H1 (cell line): ENCODE data around the gene PEX26. TPM values are rescaled to one million over a fixed set of nuclear protein-coding genes. Genes with fewer than 3 reads are reported as not detected.
"Not testable (repeated sequence)": the region's sequence is repeated elsewhere in the genome, so short reads cannot be mapped to it uniquely, and the experiment has no call there.

Source experiments
- CTCF ChIA-PET: fragments of 300-600 bp; sonication (Branson Sonifier 250); formaldehyde crosslinking; loops from one replicate; lab custom pipeline; 2021; ENCODE audit not compliant: partially characterized antibody; lab: Charles Lee
- POLR2A ChIA-PET: fragments of 300-600 bp; sonication (Branson Sonifier 250); formaldehyde crosslinking; loops from one replicate; lab custom pipeline; 2021; ENCODE audit warnings: inconsistent platforms; ENCODE audit not compliant: partially characterized antibody; lab: Charles Lee
- DNase-seq, 2 experiments: peaks; one replicate each; pipeline versions ENCODE4 v3.0.0 to v3.0.0-alpha.2; 2010 to 2022; ENCODE audit warnings: low spot score in 2 of 2, low read depth in 1 of 2, mixed read lengths in 1 of 2
- FAIRE-seq: peaks from 2 replicates; lab custom pipeline; 2011; peaks lifted over from hg19 to GRCh38; lab: Jason Lieb, UNC
- H2AFZ ChIP-seq: 2 replicates; pipeline ENCODE4 v1.8.1; 2012; ENCODE audit warnings: low read length, inconsistent platforms
- H2AK5ac ChIP-seq: 2 replicates; pipeline ENCODE4 v1.6.1; 2013; ENCODE audit warnings: low read depth, low read length
- H2BK120ac ChIP-seq: replicated peaks from 2 replicates; pipeline ENCODE3; 2013; ENCODE audit warnings: low read depth, low read length, inconsistent platforms
- H2BK12ac ChIP-seq: 2 replicates; pipeline ENCODE4 v1.6.1; 2013; ENCODE audit warnings: low read depth, low read length
- H2BK15ac ChIP-seq: 2 replicates; pipeline ENCODE4 v1.6.1; 2013; ENCODE audit warnings: low read length
- H2BK20ac ChIP-seq: 2 replicates; pipeline ENCODE4 v1.6.1; 2013; ENCODE audit warnings: low read length
- H2BK5ac ChIP-seq: 2 replicates; pipeline ENCODE4 v1.6.1; 2013; ENCODE audit warnings: low read depth, low read length
- H3K14ac ChIP-seq: 2 replicates; pipeline ENCODE4 v1.6.1; 2013; ENCODE audit warnings: inconsistent platforms; ENCODE audit not compliant: insufficient read length
- H3K18ac ChIP-seq: 2 replicates; pipeline ENCODE4 v1.6.1; 2013; ENCODE audit warnings: low read length; ENCODE audit errors: extremely low read depth
- H3K23ac ChIP-seq: 2 replicates; pipeline ENCODE4 v1.6.1; 2013; ENCODE audit warnings: inconsistent platforms; ENCODE audit not compliant: insufficient read length
- H3K23me2 ChIP-seq: 2 replicates; pipeline ENCODE4 v1.6.1; 2013; ENCODE audit warnings: low read depth, low read length
- H3K27ac ChIP-seq: 2 replicates; pipeline ENCODE4 v1.6.1; 2011; ENCODE audit warnings: low read depth, low read length, inconsistent platforms
- H3K27me3 ChIP-seq, 4 experiments: replicated peaks in 1 of 4; 1 replicate in 1 of 4; 2 replicates in 3 of 4; pipeline versions ENCODE4 v1.6.1 to v1.8.1; 2011 to 2013; ENCODE audit warnings: low read length in 3 of 4, mild to moderate bottlenecking in 3 of 4, inconsistent platforms in 2 of 4, mixed read lengths in 2 of 4, moderate library complexity in 1 of 4; ENCODE audit not compliant: control insufficient read depth in 3 of 4, insufficient read depth in 3 of 4; ENCODE audit errors: extremely low read depth in 1 of 4
- H3K36me3 ChIP-seq, 4 experiments: 2 replicates each; pipeline versions ENCODE4 v1.6.1 to v1.8.1; 2011 to 2013; ENCODE audit warnings: mild to moderate bottlenecking in 4 of 4, low read length in 3 of 4, moderate library complexity in 2 of 4, control low read depth in 1 of 4, inconsistent platforms in 1 of 4; ENCODE audit not compliant: insufficient read depth in 4 of 4, control insufficient read depth in 2 of 4
- H3K4ac ChIP-seq: replicated peaks from 2 replicates; pipeline ENCODE3; 2013; ENCODE audit warnings: low read length, low read depth, mixed read lengths, inconsistent platforms; ENCODE audit not compliant: insufficient read length
- H3K4me1 ChIP-seq, 4 experiments: replicated peaks in 1 of 4; 1 replicate in 1 of 4; 2 replicates in 3 of 4; pipeline versions ENCODE4 v1.6.1 to v1.8.1; 2011 to 2013; ENCODE audit warnings: low read length in 3 of 4, inconsistent platforms in 2 of 4, mixed read lengths in 1 of 4; ENCODE audit not compliant: insufficient read depth in 4 of 4, control insufficient read depth in 3 of 4
- H3K4me2 ChIP-seq, 2 experiments: 2 replicates each; pipeline versions ENCODE4 v1.6.1 to v1.8.1; 2011 to 2013; ENCODE audit warnings: low read depth in 2 of 2, low read length in 2 of 2, control low read depth in 1 of 2, inconsistent platforms in 1 of 2, mild to moderate bottlenecking in 1 of 2; ENCODE audit not compliant: insufficient read depth in 1 of 2
- H3K4me3 ChIP-seq, 4 experiments: fragments of 200-600, 300-600 bp in 1 of 4; sonication (generic), shearing (Covaris generic), sonication (Bioruptor Twin) in 1 of 4; 2 replicates each; pipeline versions ENCODE4 v1.5.1 to v1.8.1; 2011 to 2016; ENCODE audit warnings: low read length in 4 of 4, low read depth in 3 of 4, control low read depth in 2 of 4, inconsistent platforms in 2 of 4, mild to moderate bottlenecking in 2 of 4, mixed read lengths in 1 of 4, moderate library complexity in 1 of 4; ENCODE audit not compliant: insufficient read depth in 2 of 4; ENCODE audit errors: extremely low read depth in 1 of 4
- H3K56ac ChIP-seq: replicated peaks from 2 replicates; pipeline ENCODE3; 2013; ENCODE audit warnings: low read depth, mild to moderate bottlenecking, mixed read lengths, low read length, inconsistent platforms; ENCODE audit not compliant: insufficient read length
- H3K79me1 ChIP-seq: 2 replicates; pipeline ENCODE4 v1.6.1; 2013; ENCODE audit warnings: low read depth, low read length, control low read depth
- H3K79me2 ChIP-seq, 2 experiments: 2 replicates each; pipeline versions ENCODE4 v1.6.1 to v1.8.1; 2012 to 2013; ENCODE audit warnings: low read length in 2 of 2, mild to moderate bottlenecking in 2 of 2, inconsistent platforms in 1 of 2; ENCODE audit not compliant: insufficient read depth in 2 of 2, control insufficient read depth in 1 of 2
- H3K9ac ChIP-seq, 4 experiments: replicated peaks in 1 of 4; 1 replicate in 1 of 4; 2 replicates in 3 of 4; pipeline versions ENCODE4 v1.6.1 to v1.8.1; 2011 to 2013; ENCODE audit warnings: low read depth in 3 of 4, low read length in 3 of 4, control low read depth in 2 of 4, mild to moderate bottlenecking in 2 of 4, moderate library complexity in 2 of 4, inconsistent platforms in 1 of 4; ENCODE audit errors: extremely low read depth in 1 of 4
- H3K9me3 ChIP-seq, 2 experiments: 2 replicates each; pipeline versions ENCODE4 v1.6.1 to v1.8.1; 2012 to 2013; ENCODE audit warnings: mild to moderate bottlenecking in 2 of 2, moderate library complexity in 2 of 2, control low read depth in 1 of 2, inconsistent platforms in 1 of 2, low read depth in 1 of 2, low read length in 1 of 2, mixed read lengths in 1 of 2; ENCODE audit not compliant: insufficient read depth in 2 of 2
- H4K20me1 ChIP-seq, 2 experiments: replicated peaks in 1 of 2; 2 replicates each; pipeline versions ENCODE3 to v1.8.1; 2011 to 2013; ENCODE audit warnings: inconsistent platforms in 2 of 2, low read length in 2 of 2, mild to moderate bottlenecking in 1 of 2; ENCODE audit not compliant: insufficient read depth in 2 of 2, control insufficient read depth in 1 of 2
- H4K5ac ChIP-seq: 2 replicates; pipeline ENCODE4 v1.6.1; 2013; ENCODE audit warnings: low read length, low read depth, mixed read lengths, inconsistent platforms; ENCODE audit not compliant: insufficient read length
- H4K8ac ChIP-seq: 2 replicates; pipeline ENCODE4 v1.8.0; 2013; ENCODE audit warnings: mild to moderate bottlenecking, moderate library complexity, low read length, inconsistent platforms; ENCODE audit not compliant: insufficient read depth; ENCODE audit errors: extremely low read depth
- H4K91ac ChIP-seq: replicated peaks from 2 replicates; pipeline ENCODE3; 2013; ENCODE audit warnings: low read length, mixed read lengths, inconsistent platforms; ENCODE audit not compliant: insufficient read length
- whole genome bisulfite sequencing, 2 experiments: shearing (Covaris generic) in 1 of 2; methylation state at CpG; one replicate each; pipeline versions ENCODE4 v1.1.6 to v1.1.7; 2013 to 2015; ENCODE audit warnings: low lambda C conversion rate in 2 of 2, mixed read lengths in 2 of 2, inconsistent platforms in 1 of 2, low coverage in 1 of 2, missing lambda C conversion rate in 1 of 2; ENCODE audit not compliant: insufficient replicate concordance in 2 of 2, insufficient coverage in 1 of 2, insufficient read length in 1 of 2; ENCODE audit errors: extremely low coverage in 1 of 2, missing lambda C conversion rate in 1 of 2; 5-methylcytosine and 5-hydroxymethylcytosine counted together
- polyA plus RNA-seq, 7 experiments: library from polyadenylated mRNA; depleted of rRNA in 3 of 7; stranded (reverse) in 5 of 7; unstranded in 2 of 7; fragments of >200 nt in 5 of 7; fragments of 200-250 nt in 2 of 7; gene quantifications; 1 replicate in 5 of 7; 2 replicates in 1 of 7; 4 replicates in 1 of 7; pipeline versions ENCODE4 v1.2.1 to v1.2.3, GENCODE V29; 2011 to 2013; ENCODE audit warnings: missing spikeins in 2 of 7, mixed read lengths in 2 of 7
- total RNA-seq: library from RNA; stranded (reverse); fragmentation: NEBNext Ultra II Directional; extraction: Animal tissue kit (Norgen Biotek cat#: 25700); gene quantifications from 2 replicates; pipeline ENCODE4 v1.2.1, GENCODE V29; 2021

Gene PEX26
- total and polyA plus RNA-seq, 2 of the 8 experiments (the other 6 are each of a cell fraction or from before 2014, with no cell fraction given), result 33.1 to 49.0 TPM

DNA sequence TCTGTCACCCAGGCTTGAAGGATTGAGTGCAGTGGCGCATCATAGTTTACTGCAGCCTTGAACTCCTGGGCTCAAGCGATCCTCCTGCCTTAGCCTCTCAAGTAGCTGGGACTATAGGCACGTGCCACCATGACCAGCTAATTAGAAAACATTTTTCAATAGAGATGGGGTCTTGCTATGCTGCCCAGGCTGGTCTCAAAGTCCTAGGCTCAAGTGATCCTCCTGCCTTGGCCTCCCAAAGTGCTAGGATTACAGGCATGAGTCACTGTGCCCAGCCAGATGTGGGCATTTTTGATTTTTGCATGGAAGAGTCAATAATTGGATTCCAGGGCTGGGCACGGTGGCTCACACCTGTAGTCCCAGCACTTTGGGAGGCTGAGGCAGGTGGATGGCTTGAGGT, 3.9 kb upstream of the PEX26 start:
- not testable (repeated sequence) for H4K91ac ChIP-seq, H2BK15ac ChIP-seq, H3K27ac ChIP-seq, H2BK12ac ChIP-seq, DNase-seq, H3K4me3 ChIP-seq, H4K5ac ChIP-seq, H3K27me3 ChIP-seq, H3K23ac ChIP-seq, H3K9me3 ChIP-seq, H4K8ac ChIP-seq, H4K20me1 ChIP-seq, H3K9ac ChIP-seq, H2BK20ac ChIP-seq, H3K18ac ChIP-seq, H2BK5ac ChIP-seq, H3K4me1 ChIP-seq, H3K14ac ChIP-seq, H3K23me2 ChIP-seq, H3K79me2 ChIP-seq, FAIRE-seq, H3K36me3 ChIP-seq, H3K4me2 ChIP-seq, H2BK120ac ChIP-seq, H3K56ac ChIP-seq, H3K79me1 ChIP-seq, H2AFZ ChIP-seq, H2AK5ac ChIP-seq, H3K4ac ChIP-seq
- ChIA-PET POLR2A (interaction anchor here (0.5 kb wide), 1 partner anchor 306 kb away, joined by 3 read pairs; no protein-coding TSS in a partner anchor), CTCF (interaction anchor here (1.0 to 11.5 kb wide), 10 partner anchors 10 to 287 kb away, joined by 3 to 163 read pairs (median 20); no protein-coding TSS in a partner anchor)
- 90% methylated on average over 4 of the region's 4 CpGs; no CpG with 5 or more reads in 1 of the 2 experiments for WGBS, 2 experiments
